Fibroblast of mammary gland (primary cell): Measurements from ENCODE around the gene GGT5.

Source experiments
- DNase-seq: peaks from one replicate; pipeline ENCODE4 v3.0.0-alpha.2; 2010; ENCODE audit warnings: low read depth
- H3K4me3 ChIP-seq: 2 replicates; pipeline ENCODE4 v1.5.1; 2011; ENCODE audit warnings: low read depth, mild to moderate bottlenecking, low read length, moderate library complexity; ENCODE audit not compliant: control insufficient read depth
- CTCF ChIP-seq: conservative IDR thresholded peaks from 2 replicates; pipeline ENCODE4 v1.5.1; 2011; ENCODE audit warnings: low read depth, low read length, inconsistent platforms; ENCODE audit not compliant: control insufficient read depth, insufficient read depth

Gene GGT5

GRCh38 chr22:24230911-24231656 lies 13.8 kb downstream of the GGT5 start:
- peak; percentile 28 for TF ChIP-seq CTCF
- DNase-seq: no peak
- H3K4me3 ChIP-seq: no peak overlapping the region

GRCh38 chr22:24225951-24226350 lies 18.9 kb downstream of the GGT5 start:
- no peak for DNase-seq
- no peak for TF ChIP-seq CTCF

GRCh38 chr22:24225044-24225601 lies 19.8 kb downstream of the GGT5 start:
- no peak overlapping the region for H3K4me3 ChIP-seq
- no peak for DNase-seq
- TF ChIP-seq CTCF: no peak

More at GRCh38 chr22:24225951-24226350, 18.9 kb downstream of the GGT5 start:
- H3K4me3 ChIP-seq: no peak overlapping the region

GRCh38 chr22:24224468-24224867 lies 20.4 kb downstream of the GGT5 start:
- H3K4me3 ChIP-seq: no peak overlapping the region
- DNase-seq: no peak
- TF ChIP-seq CTCF: no peak

- H3K4me3 ChIP-seq: no peak overlapping the region
- DNase-seq: no peak
- TF ChIP-seq CTCF: no peak
These were observed 25.1 kb downstream of the GGT5 start for GRCh38 chr22:24219750-24220149.

GRCh38 chr22:24217384-24217783 lies 27.5 kb downstream of the GGT5 start:
- no peak overlapping the region for H3K4me3 ChIP-seq
- DNase-seq: no peak
- no peak for TF ChIP-seq CTCF
